Measurements from ENCODE around the gene AP3B1.

The AP3B1 gene

DNA sequence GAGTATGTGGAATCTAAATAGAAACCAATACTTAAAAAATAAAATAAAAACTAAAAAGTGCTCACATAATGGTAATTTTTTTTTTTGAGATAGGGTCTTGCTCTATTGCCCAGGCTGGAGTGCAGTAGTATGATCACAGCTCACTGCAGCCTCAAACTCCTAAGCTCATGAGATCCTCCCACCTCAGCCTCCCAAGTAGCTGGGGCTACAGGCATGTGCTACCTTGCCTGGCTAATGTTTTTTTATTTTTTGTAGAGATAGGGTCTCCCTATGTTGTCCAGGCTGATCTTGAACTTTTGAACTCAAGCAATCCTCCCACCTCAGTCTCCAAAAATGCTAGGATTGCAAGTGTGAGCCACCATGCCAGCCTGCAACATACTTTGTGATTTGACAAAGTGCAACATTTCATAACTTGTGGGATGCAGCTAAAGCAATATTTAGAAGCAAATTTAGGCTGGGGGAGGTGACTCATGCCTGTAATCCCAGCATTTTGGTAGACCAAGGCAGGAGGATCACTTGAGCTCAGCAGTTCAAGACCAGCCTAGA, 18.4 kb downstream of the AP3B1 start:
- Histone ChIP-seq H3K36me3 (ENCODE audit: insufficient read depth, low read length) (0 out of 2 replicates have a peak, but pooled peaks cover 6% of the 10 kb centered on the region), H3K9ac (ENCODE audit: low read length) (no peak overlapping the region), H3K4me2 (ENCODE audit: low read length) (no peak overlapping the region), H3K4me3 (ENCODE audit: low read depth, low read length, poor library complexity, severe bottlenecking) (no peak overlapping the region), H4K20me1 (ENCODE audit: insufficient read depth, low read length) (peaks cover 2% of the 10 kb centered on the region; the same call in 1 of the 2 replicates), H3F3A (ENCODE audit: insufficient read depth, low read length) (no peaks in the 10 kb centered on the region), H3K79me2 (ENCODE audit: insufficient read depth, low read length) (peaks cover 55% of the 10 kb centered on the region), H3K9me3 (ENCODE audit: low read length) (no peaks in the 10 kb centered on the region), H3K9me2 (ENCODE audit: low read depth, low read length) (no peaks in the 10 kb centered on the region), H3K4me1 (ENCODE audit: insufficient read depth, low read length, severe bottlenecking) (no peaks in the 10 kb centered on the region), H3K27ac (ENCODE audit: low read depth, low read length, poor library complexity, severe bottlenecking) (no peak overlapping the region), H3K27me3 (ENCODE audit: insufficient read depth, low read length) (no peaks in the 10 kb centered on the region), H2AFZ (ENCODE audit: low read length) (no peak overlapping the region)
- TF ChIP-seq CTCF (IDR thresholded peaks at IDR 0.05; ENCODE audit: low read length), result no peak
- TF ChIP-seq EZH2 (IDR thresholded peaks at IDR 0.05; ENCODE audit: borderline replicate concordance, low read length), result no peak

DNA sequence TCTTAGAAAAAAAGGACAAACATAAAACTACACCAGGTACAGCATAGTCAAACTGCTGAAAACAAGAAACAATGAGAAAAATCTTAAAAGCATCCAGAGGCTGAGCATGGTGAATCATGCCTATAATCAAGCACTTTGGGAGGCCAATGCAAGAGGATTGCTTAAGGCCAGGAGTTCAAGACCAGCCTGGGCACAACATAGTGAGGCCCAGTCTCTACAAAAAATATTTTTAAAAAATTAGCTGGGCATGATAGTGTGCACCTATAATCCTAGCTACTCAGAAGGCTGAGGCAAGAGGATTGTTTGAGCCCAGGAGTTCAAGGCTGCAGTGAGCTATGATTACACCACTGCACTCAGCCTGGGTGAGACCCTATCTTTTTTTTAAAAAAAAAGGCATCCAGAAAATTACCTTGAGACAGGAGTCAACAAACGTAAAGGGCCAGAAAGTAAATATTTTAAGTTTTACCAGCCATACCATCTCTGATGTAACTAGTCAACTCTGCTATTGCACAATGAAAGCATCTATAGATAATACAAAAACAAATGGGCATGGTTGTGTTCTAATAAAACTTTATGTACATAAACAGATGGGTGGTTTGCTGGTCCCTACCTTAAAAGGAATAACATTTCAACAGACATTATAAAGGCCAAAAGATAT, 19.8 kb downstream of the AP3B1 start:
- Histone ChIP-seq H3K4me3 (ENCODE audit: low read depth, low read length, poor library complexity, severe bottlenecking) (no peak overlapping the region), H3K79me2 (ENCODE audit: insufficient read depth, low read length) (peaks cover 45% of the 10 kb centered on the region), H3K27ac (ENCODE audit: low read depth, low read length, poor library complexity, severe bottlenecking) (no peak overlapping the region), H4K20me1 (ENCODE audit: insufficient read depth, low read length) (no peaks in the 10 kb centered on the region), H3K27me3 (ENCODE audit: insufficient read depth, low read length) (no peaks in the 10 kb centered on the region), H3K4me2 (ENCODE audit: low read length) (no peak overlapping the region), H3K4me1 (ENCODE audit: insufficient read depth, low read length, severe bottlenecking) (no peaks in the 10 kb centered on the region), H3K9ac (ENCODE audit: low read length) (no peak overlapping the region), H3K9me3 (ENCODE audit: low read length) (no peaks in the 10 kb centered on the region), H3K36me3 (ENCODE audit: insufficient read depth, low read length) (0 out of 2 replicates have a peak, but pooled peaks cover 6% of the 10 kb centered on the region), H3F3A (ENCODE audit: insufficient read depth, low read length) (no peaks in the 10 kb centered on the region), H3K9me2 (ENCODE audit: low read depth, low read length) (no peaks in the 10 kb centered on the region), H2AFZ (ENCODE audit: low read length) (no peak overlapping the region)
- TF ChIP-seq EZH2 (IDR thresholded peaks at IDR 0.05; ENCODE audit: borderline replicate concordance, low read length) (no peak), CTCF (IDR thresholded peaks at IDR 0.05; ENCODE audit: low read length) (no peak)

GRCh38 chr5:78273436-78273835, 21.1 kb downstream of the AP3B1 start:
- Histone ChIP-seq H3K4me3 (ENCODE audit: low read depth, low read length, poor library complexity, severe bottlenecking) (no peak overlapping the region), H4K20me1 (ENCODE audit: insufficient read depth, low read length) (no peaks in the 10 kb centered on the region), H3K9me3 (ENCODE audit: low read length) (no peaks in the 10 kb centered on the region), H3K27me3 (ENCODE audit: insufficient read depth, low read length) (no peaks in the 10 kb centered on the region), H3K9me2 (ENCODE audit: low read depth, low read length) (no peaks in the 10 kb centered on the region), H3K79me2 (ENCODE audit: insufficient read depth, low read length) (peaks cover 41% of the 10 kb centered on the region), H2AFZ (ENCODE audit: low read length) (no peak overlapping the region), H3K9ac (ENCODE audit: low read length) (no peak overlapping the region), H3K36me3 (ENCODE audit: insufficient read depth, low read length) (0 out of 2 replicates have a peak, but pooled peaks cover 6% of the 10 kb centered on the region), H3K4me1 (ENCODE audit: insufficient read depth, low read length, severe bottlenecking) (peaks cover 3% of the 10 kb centered on the region), H3K27ac (ENCODE audit: low read depth, low read length, poor library complexity, severe bottlenecking) (no peak overlapping the region), H3F3A (ENCODE audit: insufficient read depth, low read length) (no peaks in the 10 kb centered on the region), H3K4me2 (ENCODE audit: low read length) (no peak overlapping the region)
- no peak for TF ChIP-seq EZH2 (IDR thresholded peaks at IDR 0.05; ENCODE audit: borderline replicate concordance, low read length)

Measured in OCI-LY1 (cell line).